Fibroblast of lung (primary cell): ENCODE results near the gene MKI67.

Experiments
- EZH2 ChIP-seq: IDR thresholded peaks from 2 replicates; pipeline ENCODE4 v1.5.1; 2012; ENCODE audit warnings: low read length, control low read depth, mild to moderate bottlenecking; ENCODE audit errors: missing control alignments
- TF ChIP-seq, protein P1 (sequence below), 2 donors: IDR thresholded peaks in 1 of 2; conservative IDR thresholded peaks in 1 of 2; 1 replicate in 1 of 2; 2 replicates in 1 of 2; pipeline ENCODE4 v1.5.1; 2011 to 2012; ENCODE audit warnings: low read length in 2 of 2, control low read depth in 1 of 2, inconsistent platforms in 1 of 2, low read depth in 1 of 2, mild to moderate bottlenecking in 1 of 2

DNA sequence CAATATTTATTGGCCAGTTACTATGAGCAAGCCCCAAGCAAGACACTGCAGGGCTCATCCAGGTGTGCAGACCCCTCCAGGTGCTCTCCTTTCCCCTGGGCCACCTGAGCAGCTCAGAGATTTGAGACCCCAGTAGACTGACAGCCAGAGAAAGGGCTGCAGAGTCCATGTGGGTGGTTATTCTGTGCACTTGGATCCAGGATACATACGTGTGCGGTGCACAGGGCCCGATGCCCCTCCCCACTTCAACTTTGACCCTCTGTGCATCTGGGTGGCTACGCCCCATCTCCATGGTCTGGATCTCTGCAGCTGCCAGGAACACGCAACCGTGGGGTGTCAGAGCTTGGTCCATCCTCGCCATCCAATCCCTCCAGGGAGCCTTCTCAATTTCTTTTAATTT is 72.9 kb downstream of the MKI67 start:
- TF ChIP-seq, protein P1, sequence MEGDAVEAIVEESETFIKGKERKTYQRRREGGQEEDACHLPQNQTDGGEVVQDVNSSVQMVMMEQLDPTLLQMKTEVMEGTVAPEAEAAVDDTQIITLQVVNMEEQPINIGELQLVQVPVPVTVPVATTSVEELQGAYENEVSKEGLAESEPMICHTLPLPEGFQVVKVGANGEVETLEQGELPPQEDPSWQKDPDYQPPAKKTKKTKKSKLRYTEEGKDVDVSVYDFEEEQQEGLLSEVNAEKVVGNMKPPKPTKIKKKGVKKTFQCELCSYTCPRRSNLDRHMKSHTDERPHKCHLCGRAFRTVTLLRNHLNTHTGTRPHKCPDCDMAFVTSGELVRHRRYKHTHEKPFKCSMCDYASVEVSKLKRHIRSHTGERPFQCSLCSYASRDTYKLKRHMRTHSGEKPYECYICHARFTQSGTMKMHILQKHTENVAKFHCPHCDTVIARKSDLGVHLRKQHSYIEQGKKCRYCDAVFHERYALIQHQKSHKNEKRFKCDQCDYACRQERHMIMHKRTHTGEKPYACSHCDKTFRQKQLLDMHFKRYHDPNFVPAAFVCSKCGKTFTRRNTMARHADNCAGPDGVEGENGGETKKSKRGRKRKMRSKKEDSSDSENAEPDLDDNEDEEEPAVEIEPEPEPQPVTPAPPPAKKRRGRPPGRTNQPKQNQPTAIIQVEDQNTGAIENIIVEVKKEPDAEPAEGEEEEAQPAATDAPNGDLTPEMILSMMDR (conservative IDR thresholded peaks at IDR 0.05 in 1 of 2, IDR thresholded peaks at IDR 0.05 in 1 of 2; ENCODE audit: low read depth in 1 of 2, low read length in 2 of 2): no peak
- TF ChIP-seq EZH2: no peak
